ENCODE data around the gene AFF3. TPM values are rescaled to one million over a fixed set of nuclear protein-coding genes. Genes with fewer than 3 reads are reported as not detected.

Gene AFF3
- total RNA-seq, 1 donor from 2014 or later: not detected

GRCh38 chr2:100066856-100067255 lies 75.5 kb downstream of the AFF3 start:
- no peak for DNase-seq

GRCh38 chr2:100066246-100066645 lies 76.1 kb downstream of the AFF3 start:
- DNase-seq: no peak

- no peak for DNase-seq
These were observed 77.6 kb downstream of the AFF3 start for GRCh38 chr2:100064592-100065428.

GRCh38 chr2:100064165-100064564 lies 78.2 kb downstream of the AFF3 start:
- no peak for DNase-seq

GRCh38 chr2:100063459-100063953 lies 78.9 kb downstream of the AFF3 start:
- no peak for DNase-seq

- DNase-seq: no peak
These were observed 80.1 kb downstream of the AFF3 start for GRCh38 chr2:100062336-100062735.

GRCh38 chr2:100060875-100061274 lies 81.5 kb downstream of the AFF3 start:
- DNase-seq: no peak

GRCh38 chr2:100059638-100060037 lies 82.8 kb downstream of the AFF3 start:
- no peak for DNase-seq

GRCh38 chr2:100057901-100058261 lies 84.5 kb downstream of the AFF3 start:
- no peak for DNase-seq

GRCh38 chr2:100054426-100054825 lies 88.0 kb downstream of the AFF3 start:
- DNase-seq: no peak

GRCh38 chr2:100053087-100053885 lies 89.1 kb downstream of the AFF3 start:
- DNase-seq: no peak

- no peak for DNase-seq
These were observed 89.7 kb downstream of the AFF3 start for GRCh38 chr2:100052650-100053049.

GRCh38 chr2:100051253-100051652 lies 91.1 kb downstream of the AFF3 start:
- DNase-seq: no peak

GRCh38 chr2:100050685-100051084 lies 91.7 kb downstream of the AFF3 start:
- DNase-seq: no peak

- DNase-seq: no peak
These were observed 95.1 kb downstream of the AFF3 start for GRCh38 chr2:100046961-100047947.

- no peak for DNase-seq
These were observed 97.4 kb downstream of the AFF3 start for GRCh38 chr2:100045000-100045399.

GRCh38 chr2:100043891-100044255 lies 98.5 kb downstream of the AFF3 start:
- no peak for DNase-seq

- DNase-seq: no peak
These were observed 99.1 kb downstream of the AFF3 start for GRCh38 chr2:100043081-100043890.

GRCh38 chr2:100042562-100042961 lies 99.8 kb downstream of the AFF3 start:
- DNase-seq: no peak

GRCh38 chr2:100041946-100042345 lies 100.4 kb downstream of the AFF3 start:
- no peak for DNase-seq

- DNase-seq: no peak
These were observed 101.0 kb downstream of the AFF3 start for GRCh38 chr2:100041385-100041784.

GRCh38 chr2:100040906-100041305 lies 101.5 kb downstream of the AFF3 start:
- DNase-seq: no peak
